Measurements from ENCODE around the gene GRPR.

Gene GRPR

GRCh38 chrX:16119353-16120220 is 3.8 kb upstream of the GRPR start:
- Mint-ChIP-seq H3K27me3 (ENCODE audit: low read depth) (peaks cover 21% of the 10 kb centered on the region), H3K4me3 (peak overlapping the region; percentile 14), H3K27ac (no peak overlapping the region), H3K9me3 (no peaks in the 10 kb centered on the region), H3K4me1 (ENCODE audit: low read depth) (peaks cover 19% of the 10 kb centered on the region), H3K36me3 (ENCODE audit: low read depth) (peaks cover 4% of the 10 kb centered on the region)

GRCh38 chrX:16120431-16120830 is 2.9 kb upstream of the GRPR start:
- H3K9me3 Mint-ChIP-seq = no peaks in the 10 kb centered on the region
- peaks cover 21% of the 10 kb centered on the region for H3K27me3 Mint-ChIP-seq (ENCODE audit: low read depth)
- H3K4me1 Mint-ChIP-seq (ENCODE audit: low read depth) = peaks cover 19% of the 10 kb centered on the region
- peaks cover 4% of the 10 kb centered on the region for H3K36me3 Mint-ChIP-seq (ENCODE audit: low read depth)
- H3K4me3 Mint-ChIP-seq = peak overlapping the region; percentile 14
- no peak overlapping the region for H3K27ac Mint-ChIP-seq

GRCh38 chrX:16124201-16124600 is 836 bp downstream of the GRPR start:
- H3K36me3 Mint-ChIP-seq (ENCODE audit: low read depth) = peaks cover under 1% of the 10 kb centered on the region
- no peak overlapping the region for H3K27ac Mint-ChIP-seq
- peaks cover 21% of the 10 kb centered on the region for H3K27me3 Mint-ChIP-seq (ENCODE audit: low read depth)
- H3K4me1 Mint-ChIP-seq (ENCODE audit: low read depth) = peaks cover 16% of the 10 kb centered on the region
- H3K9me3 Mint-ChIP-seq = no peaks in the 10 kb centered on the region
- H3K4me3 Mint-ChIP-seq = no peak overlapping the region

GRCh38 chrX:16125520-16126149 is 2.3 kb downstream of the GRPR start:
- Mint-ChIP-seq H3K27ac (no peak overlapping the region), H3K27me3 (ENCODE audit: low read depth) (peaks cover 18% of the 10 kb centered on the region), H3K36me3 (ENCODE audit: low read depth) (no peaks in the 10 kb centered on the region), H3K9me3 (no peaks in the 10 kb centered on the region), H3K4me1 (ENCODE audit: low read depth) (peaks cover 2% of the 10 kb centered on the region), H3K4me3 (no peak overlapping the region)

- no peaks in the 10 kb centered on the region for H3K9me3 Mint-ChIP-seq
- H3K36me3 Mint-ChIP-seq (ENCODE audit: low read depth) = no peaks in the 10 kb centered on the region
- no peaks in the 10 kb centered on the region for H3K4me1 Mint-ChIP-seq (ENCODE audit: low read depth)
- peaks cover 10% of the 10 kb centered on the region for H3K27me3 Mint-ChIP-seq (ENCODE audit: low read depth)
- no peak overlapping the region for H3K4me3 Mint-ChIP-seq
- H3K27ac Mint-ChIP-seq = no peak overlapping the region
These were observed 7.3 kb downstream of the GRPR start for GRCh38 chrX:16130707-16131106.

GRCh38 chrX:16134936-16135335 is 11.6 kb downstream of the GRPR start:
- Mint-ChIP-seq H3K36me3 (ENCODE audit: low read depth) (no peaks in the 10 kb centered on the region), H3K27ac (no peak overlapping the region), H3K9me3 (no peaks in the 10 kb centered on the region), H3K27me3 (ENCODE audit: low read depth) (peaks cover 13% of the 10 kb centered on the region), H3K4me1 (ENCODE audit: low read depth) (no peaks in the 10 kb centered on the region), H3K4me3 (no peak overlapping the region)

- Mint-ChIP-seq H3K9me3 (no peaks in the 10 kb centered on the region), H3K36me3 (ENCODE audit: low read depth) (no peaks in the 10 kb centered on the region), H3K4me3 (no peak overlapping the region), H3K27me3 (ENCODE audit: low read depth) (peaks cover 13% of the 10 kb centered on the region), H3K27ac (no peak overlapping the region), H3K4me1 (ENCODE audit: low read depth) (no peaks in the 10 kb centered on the region)
These were observed 12.7 kb downstream of the GRPR start for GRCh38 chrX:16136080-16136479.

- Mint-ChIP-seq H3K27me3 (ENCODE audit: low read depth) (peaks cover 13% of the 10 kb centered on the region), H3K27ac (no peak overlapping the region), H3K4me3 (no peak overlapping the region), H3K36me3 (ENCODE audit: low read depth) (no peaks in the 10 kb centered on the region), H3K9me3 (no peaks in the 10 kb centered on the region), H3K4me1 (ENCODE audit: low read depth) (no peaks in the 10 kb centered on the region)
These were observed 14.2 kb downstream of the GRPR start for GRCh38 chrX:16137416-16138107.

- H3K4me3 Mint-ChIP-seq = no peak overlapping the region
- H3K27ac Mint-ChIP-seq = no peak overlapping the region
- no peaks in the 10 kb centered on the region for H3K9me3 Mint-ChIP-seq
These were observed 14.7 kb downstream of the GRPR start for GRCh38 chrX:16138108-16138427.

GRCh38 chrX:16140448-16140847 is 17.1 kb downstream of the GRPR start:
- Mint-ChIP-seq H3K36me3 (ENCODE audit: low read depth) (no peaks in the 10 kb centered on the region), H3K4me3 (no peak overlapping the region), H3K27ac (no peak overlapping the region), H3K9me3 (no peaks in the 10 kb centered on the region), H3K27me3 (ENCODE audit: low read depth) (peaks cover 3% of the 10 kb centered on the region), H3K4me1 (ENCODE audit: low read depth) (no peaks in the 10 kb centered on the region)

More at GRCh38 chrX:16138108-16138427, 14.7 kb downstream of the GRPR start:
- Mint-ChIP-seq H3K4me1 (ENCODE audit: low read depth) (no peaks in the 10 kb centered on the region), H3K36me3 (ENCODE audit: low read depth) (no peaks in the 10 kb centered on the region), H3K27me3 (ENCODE audit: low read depth) (peaks cover 13% of the 10 kb centered on the region)

GRCh38 chrX:16140983-16141382 is 17.6 kb downstream of the GRPR start:
- Mint-ChIP-seq H3K27me3 (ENCODE audit: low read depth) (peaks cover 3% of the 10 kb centered on the region), H3K27ac (no peak overlapping the region), H3K4me3 (no peak overlapping the region), H3K36me3 (ENCODE audit: low read depth) (no peaks in the 10 kb centered on the region), H3K4me1 (ENCODE audit: low read depth) (no peaks in the 10 kb centered on the region), H3K9me3 (no peaks in the 10 kb centered on the region)

- no peak overlapping the region for H3K4me3 Mint-ChIP-seq
- H3K36me3 Mint-ChIP-seq (ENCODE audit: low read depth) = no peaks in the 10 kb centered on the region
- H3K27me3 Mint-ChIP-seq (ENCODE audit: low read depth) = peaks cover 3% of the 10 kb centered on the region
- H3K9me3 Mint-ChIP-seq = no peaks in the 10 kb centered on the region
- H3K4me1 Mint-ChIP-seq (ENCODE audit: low read depth) = no peaks in the 10 kb centered on the region
- H3K27ac Mint-ChIP-seq = no peak overlapping the region
These were observed 18.3 kb downstream of the GRPR start for GRCh38 chrX:16141422-16142245.

- Mint-ChIP-seq H3K4me3 (no peak overlapping the region), H3K4me1 (ENCODE audit: low read depth) (no peaks in the 10 kb centered on the region), H3K36me3 (ENCODE audit: low read depth) (no peaks in the 10 kb centered on the region), H3K27ac (no peak overlapping the region), H3K27me3 (ENCODE audit: low read depth) (peaks cover 3% of the 10 kb centered on the region), H3K9me3 (no peaks in the 10 kb centered on the region)
These were observed 18.8 kb downstream of the GRPR start for GRCh38 chrX:16142246-16142558.

- Mint-ChIP-seq H3K4me1 (ENCODE audit: low read depth) (no peaks in the 10 kb centered on the region), H3K27ac (no peak overlapping the region), H3K27me3 (ENCODE audit: low read depth) (no peaks in the 10 kb centered on the region), H3K36me3 (ENCODE audit: low read depth) (no peaks in the 10 kb centered on the region), H3K9me3 (no peaks in the 10 kb centered on the region), H3K4me3 (no peak overlapping the region)
These were observed 20.6 kb downstream of the GRPR start for GRCh38 chrX:16143968-16144367.

Measured in T-helper 1 cell treated with Interleukin-12 subunit alpha and Interleukin-12 subunit beta and Interleukin-4 antibody, amounts not matched to agents 30 μg/mL and 1 μg/mL, for 36 hours (primary cell).